Omental fat pad (tissue), 4 donors: ENCODE results near the gene HSPB3. TPM values are rescaled to one million over a fixed set of nuclear protein-coding genes. Genes with fewer than 3 reads are reported as not detected.
"Not testable (repeated sequence)": the region's sequence is repeated elsewhere in the genome, so short reads cannot be mapped to it uniquely, and the experiment has no call there.

Source experiments
- ATAC-seq: fragments of 150-250 bp; one replicate; pipeline ENCODE4 v1.9.1; 2016; ENCODE audit warnings: mild to moderate bottlenecking, moderate library complexity; ENCODE audit not compliant: low FRiP score
- DNase-seq: peaks from one replicate; pipeline ENCODE4 v3.0.0-alpha.2; 2019; ENCODE audit warnings: low spot score
- CTCF ChIP-seq, 3 donors: fragments of 450-650 bp; IDR thresholded peaks; one replicate each; pipeline ENCODE4 v1.5.1; 2016 to 2017; ENCODE audit warnings: antibody characterized with exemption in 3 of 3, mild to moderate bottlenecking in 3 of 3, moderate library complexity in 2 of 3
- total RNA-seq, 4 donors: library from RNA; depleted of rRNA; stranded (reverse); fragments of >200 nt; gene quantifications; one replicate each; pipeline ENCODE4 v1.1.0, GENCODE V29; 2016

The HSPB3 gene
- total RNA-seq, result not detected

GRCh38 chr5:54455413-54456157, at the start of gene HSPB3:
HSPB3 (plus strand) TSS chr5:54455699; CDS start chr5:54455790, 91 bp downstream.
- no peak for TF ChIP-seq CTCF (IDR thresholded peaks at IDR 0.05)
- no peak for ATAC-seq
- no peak for DNase-seq

- ATAC-seq (no peak), DNase-seq (no peak)
- no peak for TF ChIP-seq CTCF (IDR thresholded peaks at IDR 0.05)
Measured at GRCh38 chr5:54411176-54411575, 44.3 kb upstream of the HSPB3 start.

- ATAC-seq (no peak), DNase-seq (no peak)
- TF ChIP-seq CTCF (IDR thresholded peaks at IDR 0.05), result no peak
Measured at GRCh38 chr5:54412913-54413312, 42.6 kb upstream of the HSPB3 start.

GRCh38 chr5:54415147-54415546, 40.4 kb upstream of the HSPB3 start:
- ATAC-seq, result no peak
- TF ChIP-seq CTCF (IDR thresholded peaks at IDR 0.05), result no peak

GRCh38 chr5:54415896-54416601, 39.5 kb upstream of the HSPB3 start:
- ATAC-seq (no peak), DNase-seq (no peak)
- no peak for TF ChIP-seq CTCF (IDR thresholded peaks at IDR 0.05)

More at GRCh38 chr5:54415147-54415546, 40.4 kb upstream of the HSPB3 start:
- DNase-seq, result no peak

- peak in 1 of 3 donors; percentile 14 for TF ChIP-seq CTCF (IDR thresholded peaks at IDR 0.05)
- ATAC-seq, DNase-seq: not testable (repeated sequence)
Measured at GRCh38 chr5:54419573-54420423, 35.7 kb upstream of the HSPB3 start.

- DNase-seq, ATAC-seq: not testable (repeated sequence)
Measured at GRCh38 chr5:54420511-54420910, 35.0 kb upstream of the HSPB3 start.
